ENCODE measurements around the gene HOXB2.

DNA sequence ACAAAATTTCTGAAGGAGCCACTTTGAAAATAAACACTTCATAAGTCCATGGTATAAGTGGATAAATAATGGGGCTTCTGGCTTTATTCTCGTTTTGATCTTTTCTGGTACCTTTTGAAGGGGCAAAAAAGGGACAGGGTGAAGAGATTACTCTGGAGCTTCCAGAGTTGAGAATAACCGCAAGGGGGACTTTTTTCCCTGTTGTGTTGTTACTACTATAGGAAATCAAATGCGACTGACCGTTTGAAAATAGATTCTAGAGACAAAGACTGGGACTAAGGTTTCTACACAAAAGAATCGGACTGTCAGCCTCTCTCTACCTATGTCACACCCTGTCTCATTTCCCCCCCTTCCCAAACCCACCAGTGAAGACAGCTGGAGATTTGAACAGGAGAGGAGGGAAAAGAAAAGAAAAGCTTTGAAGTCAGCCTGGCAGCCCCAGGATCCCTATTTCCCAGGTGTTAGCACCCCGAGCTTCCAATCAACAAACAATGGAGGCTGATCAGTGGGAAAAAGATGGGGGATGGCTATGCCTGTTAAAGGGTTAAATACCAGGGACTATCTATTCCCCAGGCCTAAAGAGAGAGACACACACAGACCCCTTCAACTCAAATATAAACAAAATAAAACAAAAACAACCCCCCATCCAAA, 24.9 kb upstream of the HOXB2 start:
- TF ChIP-seq, protein P1, sequence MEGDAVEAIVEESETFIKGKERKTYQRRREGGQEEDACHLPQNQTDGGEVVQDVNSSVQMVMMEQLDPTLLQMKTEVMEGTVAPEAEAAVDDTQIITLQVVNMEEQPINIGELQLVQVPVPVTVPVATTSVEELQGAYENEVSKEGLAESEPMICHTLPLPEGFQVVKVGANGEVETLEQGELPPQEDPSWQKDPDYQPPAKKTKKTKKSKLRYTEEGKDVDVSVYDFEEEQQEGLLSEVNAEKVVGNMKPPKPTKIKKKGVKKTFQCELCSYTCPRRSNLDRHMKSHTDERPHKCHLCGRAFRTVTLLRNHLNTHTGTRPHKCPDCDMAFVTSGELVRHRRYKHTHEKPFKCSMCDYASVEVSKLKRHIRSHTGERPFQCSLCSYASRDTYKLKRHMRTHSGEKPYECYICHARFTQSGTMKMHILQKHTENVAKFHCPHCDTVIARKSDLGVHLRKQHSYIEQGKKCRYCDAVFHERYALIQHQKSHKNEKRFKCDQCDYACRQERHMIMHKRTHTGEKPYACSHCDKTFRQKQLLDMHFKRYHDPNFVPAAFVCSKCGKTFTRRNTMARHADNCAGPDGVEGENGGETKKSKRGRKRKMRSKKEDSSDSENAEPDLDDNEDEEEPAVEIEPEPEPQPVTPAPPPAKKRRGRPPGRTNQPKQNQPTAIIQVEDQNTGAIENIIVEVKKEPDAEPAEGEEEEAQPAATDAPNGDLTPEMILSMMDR (IDR thresholded peaks at IDR 0.05) = no peak
- no peak for TF ChIP-seq POLR2A (IDR thresholded peaks at IDR 0.05)

Measured in right lobe of liver (tissue), 4 donors.